H9 (cell line): ENCODE results near the gene SCLY. TPM values are rescaled to one million over a fixed set of nuclear protein-coding genes. Genes with fewer than 3 reads are reported as not detected.

Experiments
- DNase-seq: peaks from one replicate; pipeline ENCODE4 v3.0.0-alpha.2; 2017
- H2AFZ ChIP-seq: one replicate; pipeline ENCODE4 v1.6.1; 2013; ENCODE audit warnings: mild to moderate bottlenecking, low read length, control low read depth, moderate library complexity
- H2AK5ac ChIP-seq: 2 replicates; pipeline ENCODE4 v1.6.1; 2013; ENCODE audit warnings: low read length, control low read depth, mixed read lengths; ENCODE audit not compliant: insufficient read length
- H2BK120ac ChIP-seq: one replicate; pipeline ENCODE4 v1.6.1; 2013; ENCODE audit warnings: low read depth, mild to moderate bottlenecking, low read length, control low read depth, inconsistent platforms; ENCODE audit not compliant: poor library complexity, severe bottlenecking
- H2BK12ac ChIP-seq: 2 replicates; pipeline ENCODE4 v1.6.1; 2013; ENCODE audit warnings: low read length, control low read depth, mixed read lengths, low read depth; ENCODE audit not compliant: insufficient read length
- H2BK15ac ChIP-seq: 2 replicates; pipeline ENCODE4 v1.6.1; 2013; ENCODE audit warnings: low read depth, low read length, control low read depth
- H2BK20ac ChIP-seq: one replicate; pipeline ENCODE4 v1.6.1; 2013; ENCODE audit warnings: low read depth, mild to moderate bottlenecking, low read length, control low read depth, inconsistent platforms; ENCODE audit not compliant: poor library complexity, severe bottlenecking
- H2BK5ac ChIP-seq: 2 replicates; pipeline ENCODE4 v1.6.1; 2013; ENCODE audit warnings: low read length, control low read depth, mixed read lengths; ENCODE audit not compliant: insufficient read length
- H3K14ac ChIP-seq: 2 replicates; pipeline ENCODE4 v1.6.1; 2013; ENCODE audit warnings: low read length, control low read depth; ENCODE audit not compliant: insufficient read depth
- H3K18ac ChIP-seq: 2 replicates; pipeline ENCODE4 v1.6.1; 2013; ENCODE audit warnings: low read depth, mild to moderate bottlenecking, mixed read lengths, low read length, control low read depth; ENCODE audit not compliant: insufficient read length
- H3K23ac ChIP-seq: 2 replicates; pipeline ENCODE4 v1.6.1; 2013; ENCODE audit warnings: low read length, control low read depth, mixed read lengths, low read depth; ENCODE audit not compliant: insufficient read length
- H3K23me2 ChIP-seq: 2 replicates; pipeline ENCODE4 v1.6.1; 2013; ENCODE audit warnings: low read depth, mild to moderate bottlenecking, mixed read lengths, low read length, control low read depth; ENCODE audit not compliant: insufficient read length, poor library complexity, severe bottlenecking
- H3K27ac ChIP-seq: 2 replicates; pipeline ENCODE4 v1.5.1; 2013; ENCODE audit warnings: low read length, control low read depth, mixed read lengths, low read depth; ENCODE audit not compliant: insufficient read length
- H3K27me3 ChIP-seq: 2 replicates; pipeline ENCODE4 v1.6.1; 2013; ENCODE audit warnings: low read length, control low read depth, inconsistent platforms; ENCODE audit not compliant: insufficient read depth
- H3K4ac ChIP-seq: 2 replicates; pipeline ENCODE4 v1.6.1; 2013; ENCODE audit warnings: low read depth, mild to moderate bottlenecking, control low read depth, inconsistent platforms, low read length, moderate library complexity
- H3K4me1 ChIP-seq: 2 replicates; pipeline ENCODE4 v1.6.1; 2013; ENCODE audit warnings: low read length, control low read depth, inconsistent platforms; ENCODE audit not compliant: insufficient read depth
- H3K4me2 ChIP-seq: 2 replicates; pipeline ENCODE4 v1.6.1; 2013; ENCODE audit warnings: low read length, control low read depth, mixed read lengths; ENCODE audit not compliant: insufficient read length, insufficient read depth
- H3K56ac ChIP-seq: 2 replicates; pipeline ENCODE4 v1.6.1; 2013; ENCODE audit warnings: low read depth, mild to moderate bottlenecking, mixed read lengths, low read length, control low read depth; ENCODE audit not compliant: insufficient read length
- H3K79me1 ChIP-seq: 2 replicates; pipeline ENCODE4 v1.6.1; 2013; ENCODE audit warnings: low read depth, mild to moderate bottlenecking, moderate library complexity, low read length, control low read depth, inconsistent platforms; ENCODE audit not compliant: insufficient read depth, poor library complexity, severe bottlenecking
- H3K79me2 ChIP-seq: 2 replicates; pipeline ENCODE4 v1.6.1; 2013; ENCODE audit warnings: low read length, control low read depth, inconsistent platforms; ENCODE audit not compliant: insufficient read depth
- H3K9ac ChIP-seq: 2 replicates; pipeline ENCODE4 v1.6.1; 2013; ENCODE audit warnings: low read length, control low read depth, mixed read lengths; ENCODE audit not compliant: insufficient read length; ENCODE audit errors: extremely low read depth
- H3K9me3 ChIP-seq: one replicate; pipeline ENCODE4 v1.6.1; 2013; ENCODE audit warnings: low read depth, low read length, inconsistent platforms; ENCODE audit not compliant: control insufficient read depth
- H3T11ph ChIP-seq: one replicate; pipeline ENCODE4 v1.6.1; 2013; ENCODE audit warnings: mild to moderate bottlenecking, low read length, control low read depth, inconsistent platforms
- H4K20me1 ChIP-seq: one replicate; pipeline ENCODE4 v1.6.1; 2013; ENCODE audit not compliant: control insufficient read depth, insufficient read length, insufficient read depth
- H4K5ac ChIP-seq: 2 replicates; pipeline ENCODE4 v1.6.1; 2013; ENCODE audit warnings: low read depth, mild to moderate bottlenecking, mixed read lengths, low read length, control low read depth; ENCODE audit not compliant: insufficient read length
- H4K8ac ChIP-seq: replicated peaks from 2 replicates; pipeline ENCODE4 v1.6.1; 2013; ENCODE audit warnings: low read length, control low read depth, mixed read lengths, low read depth; ENCODE audit not compliant: insufficient read length
- H4K91ac ChIP-seq: 2 replicates; pipeline ENCODE4 v1.6.1; 2013; ENCODE audit warnings: low read depth, mild to moderate bottlenecking, moderate library complexity, mixed read lengths, low read length, control low read depth; ENCODE audit not compliant: insufficient read length
- H3K27ac Mint-ChIP-seq, 3 experiments: 2 replicates in 2 of 3; 3 replicates in 1 of 3; pipeline ENCODE4 v1.8.0; 2020 to 2021; ENCODE audit warnings: mixed read lengths in 3 of 3, mild to moderate bottlenecking in 1 of 3, moderate library complexity in 1 of 3
- H3K27me3 Mint-ChIP-seq: 2 replicates; pipeline ENCODE4 v1.8.0; 2021; ENCODE audit warnings: low read depth, mild to moderate bottlenecking, moderate library complexity, mixed read lengths
- H3K36me3 Mint-ChIP-seq, 3 experiments: 2 replicates in 2 of 3; 3 replicates in 1 of 3; pipeline ENCODE4 v1.8.0; 2020 to 2021; ENCODE audit warnings: low read depth in 3 of 3, mixed read lengths in 3 of 3; ENCODE audit not compliant: insufficient read depth in 1 of 3
- H3K4me1 Mint-ChIP-seq, 2 experiments: 2 replicates each; pipeline ENCODE4 v1.8.0; 2020; ENCODE audit warnings: mixed read lengths in 2 of 2
- H3K4me3 Mint-ChIP-seq, 2 experiments: 2 replicates in 1 of 2; 3 replicates in 1 of 2; pipeline ENCODE4 v1.8.0; 2020 to 2021; ENCODE audit warnings: mild to moderate bottlenecking in 2 of 2, mixed read lengths in 2 of 2, moderate library complexity in 1 of 2
- H3K9me3 Mint-ChIP-seq, 2 experiments: 2 replicates in 1 of 2; 3 replicates in 1 of 2; pipeline ENCODE4 v1.8.0; 2020; ENCODE audit warnings: mild to moderate bottlenecking in 2 of 2, mixed read lengths in 2 of 2, moderate library complexity in 1 of 2
- WGBS: extraction: QIAGEN DNeasy Blood & Tissue Kit; methylation state at CpG from one replicate; pipeline ENCODE4 v1.1.7; 2013; ENCODE audit warnings: missing lambda C conversion rate, low lambda C conversion rate, mixed read lengths; ENCODE audit not compliant: insufficient read length; ENCODE audit errors: extremely low coverage; 5-methylcytosine and 5-hydroxymethylcytosine counted together
- total RNA-seq: library from RNA; stranded (reverse); gene quantifications from 2 replicates; pipeline ENCODE4 v1.2.1, GENCODE V29; 2021
- TF ChIP-seq, protein P1 (sequence below): fragments of 200-600 bp; sonication (generic); conservative IDR thresholded peaks from 3 replicates; pipeline ENCODE4 v1.8.0; 2021; ENCODE audit warnings: antibody characterized with exemption, mild to moderate bottlenecking

SCLY gene
- total RNA-seq, 1 experiment from 2014 or later, result 55.3 TPM

DNA sequence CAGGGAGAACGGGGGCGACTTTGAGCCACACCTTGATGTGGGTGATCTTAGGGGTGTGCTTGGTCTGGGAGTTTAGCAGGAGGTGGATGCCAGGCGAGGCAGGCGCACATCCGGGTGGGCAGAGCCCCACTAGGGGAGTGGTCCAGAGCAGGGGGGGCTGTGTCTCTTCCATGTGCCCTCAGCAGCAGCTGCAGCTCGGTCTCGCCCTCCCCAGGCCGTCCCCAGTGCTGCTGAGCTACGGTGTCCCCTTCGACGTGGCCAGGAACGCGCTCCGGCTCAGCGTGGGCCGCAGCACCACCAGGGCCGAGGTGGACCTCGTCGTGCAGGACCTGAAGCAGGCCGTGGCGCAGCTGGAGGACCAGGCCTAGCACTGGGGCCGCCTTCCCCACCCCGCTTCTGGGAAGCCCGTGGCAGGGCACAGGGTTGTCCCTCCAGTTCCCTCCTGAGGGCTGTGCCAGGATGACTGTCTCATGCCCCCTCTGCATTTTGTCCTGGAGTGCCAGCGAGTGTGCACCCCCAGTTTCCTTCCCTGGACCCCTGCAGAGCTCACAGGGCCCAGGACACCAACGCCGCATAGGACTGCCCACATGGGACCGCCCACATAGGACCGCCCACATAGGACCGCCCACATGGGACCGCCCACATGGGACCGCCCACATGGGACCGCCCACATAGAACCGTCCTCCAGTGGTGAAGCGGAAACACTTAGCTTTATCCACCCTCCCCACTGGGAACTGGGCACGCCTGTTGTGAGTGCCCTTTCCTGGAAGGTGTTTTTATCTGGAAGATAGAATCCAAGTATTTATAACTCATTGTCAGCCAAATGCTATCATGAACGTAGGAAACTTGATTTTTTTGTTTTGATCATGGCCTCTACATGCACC lies 37.4 kb downstream of the SCLY start:
- H3K56ac ChIP-seq, result no peak overlapping the region
- no CpG with 5 or more reads among the region's 37 CpGs for WGBS
- H4K20me1 ChIP-seq, result no peaks in the 10 kb centered on the region
- no peak overlapping the region for H2AK5ac ChIP-seq
- no peak overlapping the region for H2BK120ac ChIP-seq
- no peaks in the 10 kb centered on the region for H3K9me3 ChIP-seq
- H3K4ac ChIP-seq, result no peak overlapping the region
- no peak overlapping the region for H4K5ac ChIP-seq
- peaks cover 3% of the 10 kb centered on the region; the same call in 1 of the 2 replicates for H3K4me1 ChIP-seq
- H3K79me1 ChIP-seq, result no peaks in the 10 kb centered on the region
- no peak overlapping the region for H2AFZ ChIP-seq
- Mint-ChIP-seq H3K4me1 (peaks cover 31 to 41% of the 10 kb centered on the region in 2 experiments), H3K36me3 (peaks cover 10 to 22% (median 12%) of the 10 kb centered on the region in 3 experiments; a peak in 6 of 7 replicates), H3K9me3 (no peaks in the 10 kb centered on the region), H3K27ac (peak overlapping the region in 2 of 3 experiments; percentile 9 to 74; a peak in 4 of 7 replicates), H3K27me3 (no peaks in the 10 kb centered on the region; the same call in 1 of the 2 replicates), H3K4me3 (no peak overlapping the region; a peak in 1 of 5 replicates)
- H3K18ac ChIP-seq, result no peak overlapping the region
- no peak overlapping the region for H2BK15ac ChIP-seq
- H3K9ac ChIP-seq, result no peak overlapping the region
- H3K23me2 ChIP-seq, result no peaks in the 10 kb centered on the region
- TF ChIP-seq, protein P1, sequence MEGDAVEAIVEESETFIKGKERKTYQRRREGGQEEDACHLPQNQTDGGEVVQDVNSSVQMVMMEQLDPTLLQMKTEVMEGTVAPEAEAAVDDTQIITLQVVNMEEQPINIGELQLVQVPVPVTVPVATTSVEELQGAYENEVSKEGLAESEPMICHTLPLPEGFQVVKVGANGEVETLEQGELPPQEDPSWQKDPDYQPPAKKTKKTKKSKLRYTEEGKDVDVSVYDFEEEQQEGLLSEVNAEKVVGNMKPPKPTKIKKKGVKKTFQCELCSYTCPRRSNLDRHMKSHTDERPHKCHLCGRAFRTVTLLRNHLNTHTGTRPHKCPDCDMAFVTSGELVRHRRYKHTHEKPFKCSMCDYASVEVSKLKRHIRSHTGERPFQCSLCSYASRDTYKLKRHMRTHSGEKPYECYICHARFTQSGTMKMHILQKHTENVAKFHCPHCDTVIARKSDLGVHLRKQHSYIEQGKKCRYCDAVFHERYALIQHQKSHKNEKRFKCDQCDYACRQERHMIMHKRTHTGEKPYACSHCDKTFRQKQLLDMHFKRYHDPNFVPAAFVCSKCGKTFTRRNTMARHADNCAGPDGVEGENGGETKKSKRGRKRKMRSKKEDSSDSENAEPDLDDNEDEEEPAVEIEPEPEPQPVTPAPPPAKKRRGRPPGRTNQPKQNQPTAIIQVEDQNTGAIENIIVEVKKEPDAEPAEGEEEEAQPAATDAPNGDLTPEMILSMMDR, result no peak
- no peak overlapping the region for H2BK5ac ChIP-seq
- DNase-seq, result peak; percentile 84
- H3K4me2 ChIP-seq, result no peak overlapping the region
- no peak overlapping the region for H3K23ac ChIP-seq
- no peak overlapping the region for H4K8ac ChIP-seq
- no peak overlapping the region for H4K91ac ChIP-seq
- H3K27me3 ChIP-seq, result no peaks in the 10 kb centered on the region
- H3K14ac ChIP-seq, result no peak overlapping the region; the same call in 1 of the 2 replicates
- no peak overlapping the region for H2BK12ac ChIP-seq
- no peak overlapping the region for H2BK20ac ChIP-seq
- H3K79me2 ChIP-seq, result no peaks in the 10 kb centered on the region
- H3T11ph ChIP-seq, result no peak overlapping the region
- H3K27ac ChIP-seq, result no peak overlapping the region
